ENCODE data around the gene LOXL3.

The LOXL3 gene

DNA sequence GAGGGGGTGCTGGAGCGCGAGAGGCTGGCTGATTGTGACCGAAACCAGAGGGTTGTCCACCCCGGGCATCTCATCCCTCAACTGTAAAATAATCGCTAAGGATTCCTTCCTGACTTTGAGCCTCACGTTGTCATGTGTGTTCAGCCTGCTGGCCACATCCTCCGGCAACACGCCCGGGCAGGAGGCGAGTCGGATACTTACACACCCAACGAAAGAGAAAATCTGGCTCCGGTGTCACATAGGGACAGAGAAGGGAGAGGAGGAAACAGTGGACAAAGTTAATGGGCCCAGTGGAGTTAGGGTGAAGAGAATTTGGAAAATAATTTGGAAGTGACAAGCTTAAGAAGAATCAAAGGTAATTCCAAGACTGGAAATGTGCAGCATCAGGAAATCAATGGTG, 37.1 kb downstream of the LOXL3 start:
- no peaks in the 10 kb centered on the region for H4K20me1 ChIP-seq (ENCODE audit: control insufficient read depth, insufficient read depth, low read depth, low read length)
- H3K4me1 ChIP-seq (ENCODE audit: control insufficient read depth, low read length) = peaks cover 11% of the 10 kb centered on the region; the same call in 1 of the 2 replicates
- H3K9me2 ChIP-seq (replicated peaks; ENCODE audit: control insufficient read depth, low read length) = no peaks in the 10 kb centered on the region
- no peak overlapping the region for H3K4me3 ChIP-seq (ENCODE audit: low read length)
- H3K9me3 ChIP-seq (ENCODE audit: control insufficient read depth, insufficient read depth, low read length) = no peaks in the 10 kb centered on the region
- no peak for TF ChIP-seq EZH2phosphoT487 (IDR thresholded peaks at IDR 0.05; ENCODE audit: borderline replicate concordance, low read length)
- TF ChIP-seq, protein P1, sequence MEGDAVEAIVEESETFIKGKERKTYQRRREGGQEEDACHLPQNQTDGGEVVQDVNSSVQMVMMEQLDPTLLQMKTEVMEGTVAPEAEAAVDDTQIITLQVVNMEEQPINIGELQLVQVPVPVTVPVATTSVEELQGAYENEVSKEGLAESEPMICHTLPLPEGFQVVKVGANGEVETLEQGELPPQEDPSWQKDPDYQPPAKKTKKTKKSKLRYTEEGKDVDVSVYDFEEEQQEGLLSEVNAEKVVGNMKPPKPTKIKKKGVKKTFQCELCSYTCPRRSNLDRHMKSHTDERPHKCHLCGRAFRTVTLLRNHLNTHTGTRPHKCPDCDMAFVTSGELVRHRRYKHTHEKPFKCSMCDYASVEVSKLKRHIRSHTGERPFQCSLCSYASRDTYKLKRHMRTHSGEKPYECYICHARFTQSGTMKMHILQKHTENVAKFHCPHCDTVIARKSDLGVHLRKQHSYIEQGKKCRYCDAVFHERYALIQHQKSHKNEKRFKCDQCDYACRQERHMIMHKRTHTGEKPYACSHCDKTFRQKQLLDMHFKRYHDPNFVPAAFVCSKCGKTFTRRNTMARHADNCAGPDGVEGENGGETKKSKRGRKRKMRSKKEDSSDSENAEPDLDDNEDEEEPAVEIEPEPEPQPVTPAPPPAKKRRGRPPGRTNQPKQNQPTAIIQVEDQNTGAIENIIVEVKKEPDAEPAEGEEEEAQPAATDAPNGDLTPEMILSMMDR (IDR thresholded peaks at IDR 0.05; ENCODE audit: low read depth, low read length, poor library complexity, severe bottlenecking) = no peak
- no peak overlapping the region for H3K4me2 ChIP-seq (ENCODE audit: low read length)
- no peaks in the 10 kb centered on the region for H3F3A ChIP-seq (ENCODE audit: control insufficient read depth, insufficient read depth)
- H3K36me3 ChIP-seq (ENCODE audit: control insufficient read depth, low read length) = no peaks in the 10 kb centered on the region
- H3K79me2 ChIP-seq (ENCODE audit: control insufficient read depth, low read length) = no peaks in the 10 kb centered on the region
- no peak overlapping the region for H3K27ac ChIP-seq (ENCODE audit: low read depth, low read length)
- H3K27me3 ChIP-seq (ENCODE audit: control insufficient read depth, low read length) = peaks cover 45% of the 10 kb centered on the region

DNA sequence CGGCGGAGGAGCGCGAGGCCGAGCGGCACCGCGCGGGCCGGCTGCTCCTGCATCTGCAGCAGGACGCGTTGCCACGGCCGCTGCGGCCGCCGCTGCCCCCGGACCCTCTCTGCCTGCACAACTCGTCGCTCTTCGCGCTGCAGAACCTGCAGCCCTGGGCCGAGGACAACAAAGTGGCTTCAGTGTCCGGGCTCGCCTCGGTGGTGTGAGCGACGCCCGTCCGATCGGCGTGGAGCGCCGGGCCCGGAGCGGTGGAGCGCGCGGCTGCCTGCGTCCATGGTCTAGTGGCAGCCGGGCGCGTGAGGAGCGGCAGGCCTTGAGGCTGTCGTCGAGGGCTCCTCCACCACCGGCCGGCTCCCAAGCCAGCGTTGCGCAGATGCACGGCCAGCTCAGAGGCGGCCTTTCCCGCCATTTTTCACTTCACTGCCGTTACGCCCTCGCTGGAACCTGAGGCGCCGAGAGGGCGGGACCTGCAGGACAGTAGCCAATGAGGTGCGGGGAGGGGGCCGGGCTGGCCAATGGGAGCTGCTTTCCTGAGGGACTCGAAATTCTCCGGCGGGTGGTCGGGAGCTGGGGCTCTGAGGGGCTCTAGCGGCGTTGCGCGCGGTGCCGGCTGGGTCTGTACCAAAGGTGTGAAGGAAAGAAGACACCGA, 37.6 kb downstream of the LOXL3 start:
- peaks cover 11% of the 10 kb centered on the region; the same call in 1 of the 2 replicates for H3K4me1 ChIP-seq (ENCODE audit: control insufficient read depth, low read length)
- H3K27me3 ChIP-seq (ENCODE audit: control insufficient read depth, low read length) = peaks cover 50% of the 10 kb centered on the region
- H3K4me2 ChIP-seq (ENCODE audit: low read length) = no peak overlapping the region
- no peak overlapping the region for H3K4me3 ChIP-seq (ENCODE audit: low read length)
- H3K79me2 ChIP-seq (ENCODE audit: control insufficient read depth, low read length) = no peaks in the 10 kb centered on the region
- no peak overlapping the region for H3K27ac ChIP-seq (ENCODE audit: low read depth, low read length)
- no peaks in the 10 kb centered on the region for H3K9me2 ChIP-seq (replicated peaks; ENCODE audit: control insufficient read depth, low read length)
- no peaks in the 10 kb centered on the region for H3K9me3 ChIP-seq (ENCODE audit: control insufficient read depth, insufficient read depth, low read length)
- TF ChIP-seq, protein P1 (IDR thresholded peaks at IDR 0.05; ENCODE audit: low read depth, low read length, poor library complexity, severe bottlenecking) = no peak
- no peak for TF ChIP-seq EZH2phosphoT487 (IDR thresholded peaks at IDR 0.05; ENCODE audit: borderline replicate concordance, low read length)
- H4K20me1 ChIP-seq (ENCODE audit: control insufficient read depth, insufficient read depth, low read depth, low read length) = no peaks in the 10 kb centered on the region
- H3K36me3 ChIP-seq (ENCODE audit: control insufficient read depth, low read length) = no peaks in the 10 kb centered on the region
- H3F3A ChIP-seq (ENCODE audit: control insufficient read depth, insufficient read depth) = no peaks in the 10 kb centered on the region

DNA sequence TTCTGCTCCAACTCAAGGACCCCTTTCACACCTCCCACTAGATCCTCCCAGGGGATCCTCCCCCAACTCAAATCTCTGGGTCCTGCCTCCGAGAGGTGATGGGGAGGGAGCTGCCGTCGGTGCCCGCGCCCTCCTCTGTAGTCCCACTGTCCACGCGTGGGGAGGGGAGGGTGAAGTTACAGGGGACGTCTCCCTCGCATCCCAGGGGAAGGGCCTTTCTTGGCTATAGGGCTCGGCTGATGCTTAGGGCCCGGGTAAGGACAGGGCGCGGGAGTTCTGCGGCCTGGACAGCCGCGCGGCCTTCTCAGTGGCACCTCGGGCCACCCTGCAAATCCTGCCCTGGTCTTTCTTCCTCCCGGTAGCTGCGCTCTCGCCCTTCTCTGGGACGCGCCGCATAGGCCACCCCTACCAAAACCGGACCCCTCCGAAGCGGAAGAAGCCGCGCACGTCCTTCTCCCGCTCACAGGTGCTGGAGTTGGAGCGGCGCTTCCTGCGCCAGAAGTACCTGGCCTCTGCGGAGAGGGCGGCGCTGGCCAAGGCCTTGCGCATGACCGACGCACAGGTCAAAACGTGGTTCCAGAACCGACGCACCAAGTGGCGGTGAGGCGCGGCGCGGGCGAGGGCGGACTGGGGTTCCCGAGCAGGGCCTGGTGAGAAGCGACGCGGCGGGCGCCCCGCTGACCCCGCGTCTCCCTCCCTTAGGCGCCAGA, 38.3 kb downstream of the LOXL3 start:
- peaks cover 52% of the 10 kb centered on the region for H3K27me3 ChIP-seq (ENCODE audit: control insufficient read depth, low read length)
- H3K9me3 ChIP-seq (ENCODE audit: control insufficient read depth, insufficient read depth, low read length) = no peaks in the 10 kb centered on the region
- no peaks in the 10 kb centered on the region for H3K36me3 ChIP-seq (ENCODE audit: control insufficient read depth, low read length)
- TF ChIP-seq, protein P1 (IDR thresholded peaks at IDR 0.05; ENCODE audit: low read depth, low read length, poor library complexity, severe bottlenecking) = no peak
- no peak for TF ChIP-seq EZH2phosphoT487 (IDR thresholded peaks at IDR 0.05; ENCODE audit: borderline replicate concordance, low read length)
- no peak overlapping the region for H3K4me3 ChIP-seq (ENCODE audit: low read length)
- no peaks in the 10 kb centered on the region for H3F3A ChIP-seq (ENCODE audit: control insufficient read depth, insufficient read depth)
- H3K79me2 ChIP-seq (ENCODE audit: control insufficient read depth, low read length) = no peaks in the 10 kb centered on the region
- peaks cover 11% of the 10 kb centered on the region; the same call in 1 of the 2 replicates for H3K4me1 ChIP-seq (ENCODE audit: control insufficient read depth, low read length)
- no peaks in the 10 kb centered on the region for H4K20me1 ChIP-seq (ENCODE audit: control insufficient read depth, insufficient read depth, low read depth, low read length)
- H3K9me2 ChIP-seq (replicated peaks; ENCODE audit: control insufficient read depth, low read length) = no peaks in the 10 kb centered on the region
- no peak overlapping the region for H3K27ac ChIP-seq (ENCODE audit: low read depth, low read length)
- H3K4me2 ChIP-seq (ENCODE audit: low read length) = no peak overlapping the region

Measured in DOHH2 (cell line).